ENCODE measurements around the gene RAI1. TPM values are rescaled to one million over a fixed set of nuclear protein-coding genes. Genes with fewer than 3 reads are reported as not detected.

The RAI1 gene
- total and polyA plus RNA-seq, 2 of the 8 experiments (the other 6 are each of a cell fraction or from before 2014, with no cell fraction given), result 0.39 to 1.2 TPM

GRCh38 chr17:17834974-17835373 lies 153.7 kb downstream of the RAI1 start (continued):
- TF ChIP-seq HDAC2 (IDR thresholded peaks at IDR 0.05; ENCODE audit: borderline replicate concordance in 1 of 2, low read depth in 2 of 2, low read length in 2 of 2), result no peak
- TF ChIP-seq CHD1 (IDR thresholded peaks at IDR 0.05; ENCODE audit: low read depth, low read length), result no peak
- no peak for TF ChIP-seq SP4 (IDR thresholded peaks at IDR 0.05; ENCODE audit: low read length)
- TF ChIP-seq RNF2 (IDR thresholded peaks at IDR 0.05; ENCODE audit: borderline replicate concordance, low read depth, low read length, missing control alignments, poor library complexity, severe bottlenecking), result no peak
- no peak for TF ChIP-seq BCL11A (IDR thresholded peaks at IDR 0.05; ENCODE audit: low read depth in 2 of 2, low read length in 2 of 2)

Measured in H1 (cell line).